ENCODE data around the gene DYRK1A.

GRCh38 chr21:37367703-37368540, 1.3 kb downstream of the DYRK1A start:
- TF ChIP-seq CTCF (IDR thresholded peaks at IDR 0.05) (no peak), EZH2phosphoT487 (IDR thresholded peaks at IDR 0.05) (no peak)

Data from neural progenitor cell (in vitro differentiated cells).